ENCODE measurements around the gene SETDB1.
A peak's percentile ranks its signal among the peaks of the same experiment; 100 is the strongest.

Gene SETDB1

DNA sequence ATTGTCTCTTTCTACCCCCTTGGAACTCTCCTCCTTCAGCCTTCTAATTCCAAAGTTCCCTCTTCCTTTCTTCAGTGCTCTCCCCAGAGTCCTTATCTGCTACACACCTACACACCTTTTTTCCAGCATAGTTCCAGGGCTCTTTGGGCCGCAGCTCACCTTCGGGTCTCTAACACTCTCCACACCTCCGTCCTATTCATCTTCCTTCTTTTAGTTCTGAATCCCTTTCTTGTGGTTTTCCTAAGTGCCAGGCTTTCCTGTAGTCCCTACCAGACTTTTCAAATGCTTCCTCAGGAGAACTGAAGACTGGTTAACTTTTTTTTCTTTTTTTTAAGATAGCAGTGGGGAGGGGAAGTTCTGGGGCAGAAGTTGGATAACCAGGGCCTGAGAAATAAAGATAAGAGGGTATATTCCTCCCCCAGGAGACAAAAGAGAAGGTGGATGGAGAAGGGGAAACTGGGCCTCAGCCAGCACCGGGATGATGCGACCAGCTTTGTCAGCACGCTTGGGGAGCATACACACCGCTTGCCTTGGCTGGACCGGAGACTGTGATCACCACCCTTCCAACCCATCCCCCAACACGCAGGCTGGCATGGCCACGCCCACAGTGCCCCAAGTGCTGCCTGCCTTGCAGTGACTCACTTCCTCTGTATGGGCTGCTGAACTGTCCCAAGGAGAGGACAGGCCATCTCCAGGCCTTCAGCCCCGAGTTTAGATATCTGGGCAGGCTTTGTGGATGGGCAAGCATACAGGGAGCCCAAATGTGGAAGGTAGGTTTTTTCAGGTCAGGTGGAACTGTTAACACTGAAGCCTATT lies 50.9 kb downstream of the SETDB1 start:
- DNase-seq = no peak

DNA sequence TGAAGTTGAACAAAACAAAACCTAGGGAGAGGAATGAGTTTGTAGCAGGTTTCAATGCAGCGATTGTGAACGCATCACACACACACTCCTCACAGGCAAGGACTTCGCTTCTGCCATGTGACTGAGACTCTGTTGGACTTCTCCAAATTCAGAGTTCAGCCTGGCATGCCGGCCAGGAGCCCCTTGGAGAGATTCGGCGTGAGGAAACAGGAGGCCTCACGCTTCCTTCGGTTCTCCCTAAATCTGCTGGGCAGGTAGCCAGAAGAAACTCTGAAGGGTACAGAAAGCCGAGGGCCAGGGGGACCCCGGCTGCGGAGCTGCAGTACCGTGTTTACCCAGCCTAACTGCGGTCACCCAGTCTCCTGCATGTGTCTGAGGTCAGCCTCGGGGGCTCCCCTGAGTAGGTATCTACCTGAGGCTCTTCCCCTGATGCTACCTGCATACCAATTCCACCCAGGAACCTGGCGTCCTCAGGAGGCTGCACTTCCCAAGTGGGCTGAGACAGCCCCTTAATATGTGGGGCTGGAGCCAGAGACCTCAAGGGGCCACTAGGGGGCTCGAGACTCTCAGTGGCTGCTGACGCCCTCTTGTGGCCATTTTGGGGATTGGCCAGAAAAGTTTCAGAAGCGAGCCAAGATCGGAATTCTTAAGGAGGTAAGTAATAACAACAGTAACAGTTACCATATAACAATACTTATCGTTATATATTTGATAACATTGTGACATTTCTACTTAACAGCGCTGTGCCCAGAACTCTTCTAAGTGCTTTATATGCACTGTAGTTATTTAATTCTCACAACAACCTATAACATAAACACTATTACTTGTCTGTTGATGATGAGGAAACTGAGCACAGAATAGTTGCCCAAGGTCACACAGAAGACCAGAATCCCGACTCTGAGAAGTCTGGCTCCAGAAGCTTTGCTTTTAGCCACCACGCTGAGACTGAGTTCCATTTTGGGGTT lies 53.2 kb downstream of the SETDB1 start:
- peak; percentile 89 for DNase-seq

DNA sequence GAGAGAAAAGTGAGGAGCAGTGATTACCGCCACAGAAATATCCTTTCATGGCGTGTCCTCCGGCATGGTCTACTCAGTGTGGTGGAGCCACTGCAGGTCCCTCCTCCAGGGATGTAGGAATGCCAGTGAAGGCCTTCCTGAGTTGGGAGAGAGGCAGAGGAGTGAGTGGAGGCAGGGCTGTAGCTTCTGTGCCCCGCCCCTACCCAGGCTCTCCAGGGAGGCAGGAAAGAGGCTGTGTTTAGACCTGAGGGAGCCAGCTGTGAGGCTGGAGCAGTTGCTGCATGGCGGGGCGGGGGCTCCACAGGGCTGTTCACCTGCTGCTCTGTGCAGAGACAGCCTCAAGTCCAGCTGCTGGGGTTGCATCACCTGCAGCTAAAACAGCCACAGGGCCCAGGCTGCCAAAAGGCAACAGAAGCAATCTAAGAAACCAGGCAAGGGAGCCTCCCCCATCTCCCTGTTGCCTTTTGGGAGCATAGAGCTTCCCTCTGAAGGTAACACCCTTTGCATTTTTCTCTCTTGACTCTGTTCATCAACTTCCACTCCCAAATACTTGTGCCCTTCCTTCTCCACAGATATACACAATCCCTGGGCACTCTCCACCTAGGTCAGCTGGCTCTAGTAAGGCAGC lies 55.1 kb downstream of the SETDB1 start:
- DNase-seq = no peak

- no peak for DNase-seq
Observed at GRCh38 chr1:150981805-150982712, 55.9 kb downstream of the SETDB1 start, which contains the start of gene ANXA9. TSS of gene ANXA9 (plus strand) at chr1:150982292. CDS start at chr1:150983106, 814 bp downstream.

DNA sequence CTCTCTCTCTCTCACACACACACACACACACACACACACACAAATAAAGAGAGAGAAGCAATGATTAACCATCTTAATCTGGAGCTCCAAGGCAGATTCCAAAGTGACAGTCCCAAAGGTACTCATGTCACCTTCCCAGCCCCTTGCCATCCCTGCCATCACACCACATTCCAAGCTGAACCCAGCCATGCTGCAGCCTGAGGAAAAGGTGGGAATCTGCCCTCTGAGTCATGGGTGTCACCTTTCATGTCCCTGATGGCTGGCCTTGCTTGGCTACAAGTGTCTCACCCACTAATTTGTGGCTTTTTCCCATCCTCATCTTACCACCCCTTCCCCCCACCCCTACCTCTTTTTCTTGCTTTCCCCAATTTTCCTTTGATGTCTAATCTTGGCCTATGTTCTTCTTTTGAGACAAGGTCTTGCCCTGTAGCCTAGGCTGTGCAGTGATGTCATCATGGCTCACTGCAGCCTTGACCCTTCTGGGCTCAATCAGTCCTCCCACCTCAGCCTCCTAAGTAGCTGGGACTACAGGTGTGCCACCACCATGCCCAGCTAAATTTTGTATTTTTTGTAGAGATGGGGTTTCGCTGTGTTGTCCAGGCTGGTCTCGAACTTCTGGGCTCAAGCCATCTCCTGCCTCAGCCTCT lies 59.1 kb downstream of the SETDB1 start:
- no peak for DNase-seq

DNA sequence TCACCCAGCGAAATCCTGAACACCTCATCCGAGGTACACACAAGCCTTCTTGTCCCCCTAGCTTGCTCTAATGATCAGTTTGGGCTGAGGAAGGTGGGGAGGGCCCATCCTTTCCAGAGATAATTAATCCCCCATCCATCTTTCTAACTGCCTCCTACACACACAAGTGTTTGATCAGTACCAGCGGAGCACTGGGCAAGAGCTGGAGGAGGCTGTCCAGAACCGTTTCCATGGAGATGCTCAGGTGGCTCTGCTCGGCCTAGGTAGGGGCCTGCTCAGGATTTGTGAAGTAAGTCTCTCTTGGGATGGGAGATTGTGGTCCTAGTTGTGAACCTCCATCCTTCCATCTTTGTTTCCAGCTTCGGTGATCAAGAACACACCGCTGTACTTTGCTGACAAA lies 61.8 kb downstream of the SETDB1 start:
- DNase-seq = no peak

- no peak for DNase-seq
Observed at GRCh38 chr1:150992626-150993025, 66.5 kb downstream of the SETDB1 start.

GRCh38 chr1:150994248-150994647 lies 68.1 kb downstream of the SETDB1 start:
- no peak for DNase-seq

- no peak for DNase-seq
Observed at GRCh38 chr1:150995460-150995859, 69.3 kb downstream of the SETDB1 start.

- no peak for DNase-seq
Observed at GRCh38 chr1:150995896-150996295, 69.7 kb downstream of the SETDB1 start.

DNA sequence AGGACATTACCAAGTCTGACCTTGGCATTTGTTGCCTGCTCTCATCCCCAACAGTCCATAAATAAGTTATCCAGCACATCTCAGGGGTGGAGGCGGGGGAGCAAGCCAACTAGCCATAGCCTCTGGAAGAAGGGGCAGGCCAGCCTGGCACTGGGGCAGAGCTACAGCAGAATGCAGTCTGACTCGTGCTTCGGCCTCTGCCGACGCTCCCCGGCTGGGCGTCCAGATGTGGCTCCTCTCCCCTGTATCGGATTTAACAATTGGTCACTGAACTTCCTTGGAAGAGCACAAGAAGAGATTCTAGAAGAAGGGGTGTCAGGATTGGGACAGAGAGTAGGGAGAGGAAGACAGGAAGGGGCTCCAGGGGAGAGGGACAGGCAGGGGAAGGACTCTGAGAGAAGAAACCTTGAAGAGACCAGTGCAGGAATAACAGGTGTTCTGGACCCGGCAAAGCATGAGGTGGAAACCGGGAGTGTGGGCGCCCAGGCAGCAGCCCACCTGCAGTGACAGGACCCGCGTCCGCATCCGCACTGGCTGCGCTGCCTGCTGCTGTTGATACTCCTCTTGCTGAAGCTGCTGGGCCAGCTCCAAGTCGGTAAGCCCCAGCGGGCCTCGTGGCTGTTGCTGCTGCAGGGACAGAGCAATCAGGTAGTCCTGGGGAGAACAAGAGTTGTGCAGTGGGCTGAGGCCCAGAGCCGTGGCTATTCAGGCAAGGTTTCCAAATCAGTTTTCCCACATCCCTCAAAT lies 71.1 kb downstream of the SETDB1 start:
- no peak for DNase-seq

- no peak for DNase-seq
Observed at GRCh38 chr1:150997949-150998348, 71.8 kb downstream of the SETDB1 start.

DNA sequence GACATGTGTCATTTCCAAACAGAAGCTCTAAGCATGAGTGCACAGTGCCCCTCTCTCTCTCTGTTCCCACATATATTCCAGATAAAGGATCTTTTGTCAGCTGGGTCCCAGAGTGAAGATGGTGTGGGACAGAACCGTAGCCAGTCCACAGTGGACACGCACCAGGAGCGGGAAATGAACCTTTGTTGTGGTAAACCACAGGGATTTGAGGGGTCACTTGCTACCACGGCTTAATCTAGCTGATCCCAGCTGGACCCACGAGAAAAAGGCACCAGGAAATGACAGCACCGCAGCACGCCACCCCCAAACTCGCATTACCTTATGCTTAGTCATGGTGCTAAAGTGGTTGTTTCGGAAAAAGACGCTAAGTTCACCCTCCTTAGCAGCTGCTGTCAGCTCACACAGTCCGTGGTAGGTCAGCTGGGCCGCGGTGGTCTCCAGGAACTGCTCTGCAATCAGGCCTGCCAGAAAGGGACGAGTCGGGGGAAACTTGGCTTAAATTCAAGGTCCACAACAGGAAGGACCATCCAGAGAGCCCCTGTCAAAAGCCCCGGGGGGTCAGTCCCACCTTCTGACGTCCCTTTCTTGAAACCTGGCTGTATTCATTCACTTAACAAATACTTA lies 73.0 kb downstream of the SETDB1 start:
- peak; percentile 52 for DNase-seq

DNA sequence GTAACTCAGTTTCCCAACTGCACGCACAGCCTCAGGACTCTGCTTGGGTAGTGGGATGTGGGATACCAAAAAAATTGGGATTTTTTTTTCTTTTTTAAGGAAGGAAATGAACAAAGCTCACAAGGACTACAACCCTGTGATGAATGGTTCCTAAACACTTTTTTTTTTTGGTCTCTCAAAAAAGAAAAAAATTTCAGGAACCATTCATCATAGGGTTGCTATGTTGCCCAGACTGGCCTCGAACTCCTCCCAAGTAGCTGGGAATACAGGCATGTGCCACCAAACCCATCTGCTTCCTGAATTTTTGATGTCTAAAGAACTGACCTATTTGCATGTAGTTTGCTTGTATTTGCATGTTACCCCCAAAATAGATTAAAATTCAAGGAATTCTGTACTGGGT lies 73.8 kb downstream of the SETDB1 start:
- no peak for DNase-seq

DNA sequence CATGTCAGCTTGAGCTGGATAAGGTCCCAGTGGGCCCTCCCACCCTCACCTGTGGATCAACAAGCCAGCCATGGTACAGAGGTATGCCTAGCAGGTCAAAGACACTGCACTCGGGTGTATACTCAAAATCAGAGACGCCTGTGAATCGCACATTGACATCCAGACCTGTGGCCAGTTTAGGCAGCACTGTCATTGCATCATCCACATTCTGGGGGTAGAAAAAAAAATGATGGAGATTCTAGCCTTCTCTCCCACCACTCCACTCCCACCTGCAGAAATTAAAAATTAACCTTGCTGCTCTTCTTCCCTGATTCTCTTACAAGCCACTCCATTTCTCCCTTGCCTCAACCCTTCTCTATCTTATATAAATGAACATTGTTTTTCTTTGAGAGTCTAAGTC lies 74.2 kb downstream of the SETDB1 start:
- no peak for DNase-seq

GRCh38 chr1:151001602-151002001 lies 75.4 kb downstream of the SETDB1 start:
- no peak for DNase-seq

DNA sequence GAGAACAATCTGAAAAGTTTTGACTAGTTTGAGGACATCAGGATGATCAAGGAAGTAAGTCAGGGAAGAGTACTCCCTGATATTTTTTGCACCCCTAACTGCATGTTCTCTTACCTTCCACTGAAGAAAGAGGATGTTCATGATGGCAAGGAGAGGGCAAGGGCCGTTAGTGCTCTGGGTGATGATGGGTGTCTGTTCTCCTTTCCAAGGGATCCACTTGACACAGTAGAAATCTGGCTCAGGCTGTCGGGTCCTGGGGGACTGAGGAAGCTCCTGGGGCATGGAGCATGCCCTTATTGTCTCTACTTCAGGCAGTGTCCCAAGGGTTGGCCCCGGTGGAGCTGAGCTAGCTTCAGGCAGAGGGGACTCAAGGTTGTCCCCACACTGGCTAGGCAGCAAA lies 75.9 kb downstream of the SETDB1 start:
- DNase-seq = no peak

DNA sequence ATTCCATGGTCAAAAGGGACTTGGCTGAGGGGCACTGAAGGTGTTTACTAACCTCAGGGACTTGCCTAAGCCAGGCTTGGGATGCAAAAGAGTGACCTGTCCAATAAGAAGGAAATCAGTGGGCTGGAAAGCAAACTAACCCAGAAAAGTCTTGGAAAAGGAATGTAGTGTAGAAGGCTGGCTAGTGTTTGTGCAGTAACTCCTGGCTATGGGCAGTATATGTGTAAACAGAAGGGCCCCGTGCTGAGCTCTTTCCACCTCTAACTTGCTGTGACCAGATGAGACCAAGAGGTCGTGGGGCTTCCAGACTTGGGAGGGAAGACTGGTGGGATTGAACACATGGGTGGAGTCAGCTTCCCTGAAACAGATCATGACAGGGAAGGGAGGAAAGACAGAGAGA lies 76.4 kb downstream of the SETDB1 start:
- DNase-seq = no peak

GRCh38 chr1:151003180-151003579 lies 77.0 kb downstream of the SETDB1 start:
- DNase-seq = no peak

- no peak for DNase-seq
Observed at GRCh38 chr1:151005729-151006319, 79.7 kb downstream of the SETDB1 start.

Data from fibroblast of upper back skin (primary cell).